IMR-90 (cell line): Measurements from ENCODE around the gene OSBPL2. TPM values are rescaled to one million over a fixed set of nuclear protein-coding genes. Genes with fewer than 3 reads are reported as not detected.

ENCODE experiments used
- ATAC-seq: fragments of 200-7000 bp; cut with Tn5 transposase; 2 replicates; pipeline ENCODE4 v1.9.1; 2020; ENCODE audit warnings: low read depth, mild to moderate bottlenecking, moderate library complexity
- BruUV-seq: library from RNA; stranded (reverse); fragments of 400-500 nt; replicated peaks from 2 replicates; lab custom pipeline; 2021; lab: Mats Ljungman, UMichigan
- CTCF ChIA-PET: fragments of 300-600 bp; formaldehyde crosslinking; extraction: SDS; loops from one replicate; lab custom pipeline; 2021; ENCODE audit warnings: antibody characterized with exemption; lab: Yijun Ruan, JAX
- POLR2A ChIA-PET: fragments of 300-600 bp; sonication (Branson Sonifier 250); formaldehyde crosslinking; loops from one replicate; lab custom pipeline; 2022; ENCODE audit warnings: antibody characterized with exemption; ENCODE audit not compliant: unreplicated experiment; lab: Charles Lee
- DNase-seq: peaks from one replicate; pipeline ENCODE4 v3.0.0; 2013
- H2AFZ ChIP-seq: replicated peaks from 2 replicates; pipeline ENCODE3; 2013; ENCODE audit warnings: low read length, mild to moderate bottlenecking; ENCODE audit not compliant: poor library complexity
- H2AK5ac ChIP-seq: 2 replicates; pipeline ENCODE4 v1.6.1; 2013; ENCODE audit warnings: low read depth, low read length, inconsistent platforms
- H2AK9ac ChIP-seq: replicated peaks from 2 replicates; pipeline ENCODE3; 2013; ENCODE audit warnings: mild to moderate bottlenecking, low read depth, low read length, moderate library complexity; ENCODE audit not compliant: poor library complexity
- H2BK120ac ChIP-seq: 2 replicates; pipeline ENCODE4 v1.6.1; 2013; ENCODE audit warnings: low read depth, low read length, inconsistent platforms
- H2BK15ac ChIP-seq: 3 replicates; pipeline ENCODE4 v1.6.1; 2013; ENCODE audit warnings: low read depth, low read length, inconsistent platforms
- H2BK20ac ChIP-seq: 2 replicates; pipeline ENCODE4 v1.6.1; 2013; ENCODE audit warnings: low read depth, mild to moderate bottlenecking, inconsistent platforms, low read length, moderate library complexity
- H2BK5ac ChIP-seq: 2 replicates; pipeline ENCODE4 v1.6.1; 2013; ENCODE audit warnings: mild to moderate bottlenecking, low read depth, low read length, inconsistent platforms; ENCODE audit not compliant: poor library complexity, severe bottlenecking
- H3K14ac ChIP-seq: replicated peaks from 2 replicates; pipeline ENCODE4 v1.6.1; 2013; ENCODE audit warnings: low read depth, low read length, inconsistent platforms
- H3K18ac ChIP-seq: 2 replicates; pipeline ENCODE4 v1.6.1; 2013; ENCODE audit warnings: low read depth, low read length, control low read depth
- H3K23ac ChIP-seq: 2 replicates; pipeline ENCODE4 v1.6.1; 2013; ENCODE audit warnings: low read depth, low read length, inconsistent platforms
- H3K27ac ChIP-seq: 2 replicates; pipeline ENCODE4 v1.5.1; 2013; ENCODE audit warnings: mild to moderate bottlenecking, control low read depth, low read length; ENCODE audit not compliant: insufficient read depth
- H3K27me3 ChIP-seq: 2 replicates; pipeline ENCODE4 v1.6.1; 2013; ENCODE audit warnings: low read length; ENCODE audit not compliant: control insufficient read depth, insufficient read depth
- H3K36me3 ChIP-seq: 2 replicates; pipeline ENCODE4 v1.6.1; 2013; ENCODE audit warnings: low read length, mixed read lengths; ENCODE audit not compliant: control insufficient read depth, insufficient read depth
- H3K4ac ChIP-seq: 2 replicates; pipeline ENCODE4 v1.6.1; 2013; ENCODE audit warnings: low read depth, low read length, inconsistent platforms
- H3K4me1 ChIP-seq: 2 replicates; pipeline ENCODE4 v1.6.1; 2013; ENCODE audit warnings: low read length, mixed read lengths; ENCODE audit not compliant: control insufficient read depth, insufficient read depth
- H3K4me2 ChIP-seq: 2 replicates; pipeline ENCODE4 v1.6.1; 2013; ENCODE audit warnings: low read depth, mild to moderate bottlenecking, control low read depth, low read length, moderate library complexity
- H3K4me3 ChIP-seq: 2 replicates; pipeline ENCODE4 v1.5.1; 2013; ENCODE audit warnings: low read depth, mild to moderate bottlenecking, control low read depth, low read length, moderate library complexity; ENCODE audit not compliant: insufficient read depth
- H3K56ac ChIP-seq: 2 replicates; pipeline ENCODE4 v1.6.1; 2013; ENCODE audit warnings: low read length, inconsistent platforms; ENCODE audit not compliant: insufficient read depth; ENCODE audit errors: extremely low read depth
- H3K79me1 ChIP-seq, 2 experiments: 2 replicates each; pipeline ENCODE4 v1.6.1; 2013; ENCODE audit warnings: low read length in 2 of 2, inconsistent platforms in 1 of 2, low read depth in 1 of 2
- H3K9ac ChIP-seq: 2 replicates; pipeline ENCODE4 v1.6.1; 2013; ENCODE audit warnings: low read depth, low read length, control low read depth
- H3K9me1 ChIP-seq: 2 replicates; pipeline ENCODE4 v1.6.1; 2013; ENCODE audit warnings: low read length, inconsistent platforms; ENCODE audit not compliant: insufficient read depth
- H3K9me3 ChIP-seq: 2 replicates; pipeline ENCODE4 v1.6.1; 2013; ENCODE audit warnings: low read length; ENCODE audit not compliant: control insufficient read depth, insufficient read depth
- H4K20me1 ChIP-seq: 2 replicates; pipeline ENCODE4 v1.6.1; 2013; ENCODE audit warnings: low read length, inconsistent platforms; ENCODE audit not compliant: insufficient read depth
- H4K5ac ChIP-seq: 2 replicates; pipeline ENCODE4 v1.6.1; 2013; ENCODE audit warnings: mild to moderate bottlenecking, low read depth, low read length, control low read depth
- H4K8ac ChIP-seq, 2 experiments: 2 replicates each; pipeline ENCODE4 v1.6.1; 2013; ENCODE audit warnings: low read depth in 2 of 2, low read length in 2 of 2, control low read depth in 1 of 2, inconsistent platforms in 1 of 2
- H4K91ac ChIP-seq: 2 replicates; pipeline ENCODE4 v1.6.1; 2013; ENCODE audit warnings: low read depth, low read length, inconsistent platforms; ENCODE audit not compliant: insufficient read depth
- BHLHE40 ChIP-seq: fragments of 150-350 bp; IDR thresholded peaks from 2 replicates; pipeline ENCODE4 v1.6.1; 2016; ENCODE audit warnings: mild to moderate bottlenecking, low read depth, low read length
- FOS ChIP-seq: fragments of 150-350 bp; IDR thresholded peaks from 2 replicates; pipeline ENCODE4 v1.6.1; 2016; ENCODE audit warnings: low read depth, low read length
- MAZ ChIP-seq: IDR thresholded peaks from 2 replicates; pipeline ENCODE4 v1.6.1; 2012; ENCODE audit warnings: low read depth, mild to moderate bottlenecking, low read length, improper control_type of control experiment, moderate library complexity, borderline replicate concordance
- NFE2L2 ChIP-seq: fragments of 150-350 bp; IDR thresholded peaks from 2 replicates; pipeline ENCODE4 v1.6.1; 2016; ENCODE audit warnings: low read depth, mild to moderate bottlenecking, low read length
- POLR2A ChIP-seq: IDR thresholded peaks from 2 replicates; pipeline ENCODE4 v1.6.1; 2012; ENCODE audit warnings: mild to moderate bottlenecking, low read depth, low read length
- RCOR1 ChIP-seq: IDR thresholded peaks from 2 replicates; pipeline ENCODE4 v1.6.1; 2012; ENCODE audit warnings: mild to moderate bottlenecking, low read length, improper control_type of control experiment; ENCODE audit not compliant: insufficient replicate concordance
- SMC3 ChIP-seq: fragments of 150-350 bp; IDR thresholded peaks from 2 replicates; pipeline ENCODE4 v1.6.1; 2016; ENCODE audit warnings: low read depth, mild to moderate bottlenecking, antibody characterized with exemption, low read length, moderate library complexity
- USF2 ChIP-seq: fragments of 150-350 bp; IDR thresholded peaks from 2 replicates; pipeline ENCODE4 v1.6.1; 2017; ENCODE audit warnings: mild to moderate bottlenecking, antibody characterized with exemption, low read length, low read depth
- WGBS, 2 experiments: methylation state at CpG; one replicate each; pipeline versions ENCODE4 v1.1.5 to v1.1.7; 2013; ENCODE audit warnings: missing lambda C conversion rate in 2 of 2; ENCODE audit not compliant: insufficient read length in 1 of 2; ENCODE audit errors: extremely low coverage in 2 of 2; 5-methylcytosine and 5-hydroxymethylcytosine counted together
- dilution Hi-C: fragments of 300-500 bp; cut with HindIII; formaldehyde crosslinking; loops from one replicate; pipeline ENCODE4 v1.14.3; 2018; ENCODE audit warnings: low sequenced_read_pairs; ENCODE audit not compliant: unreplicated experiment
- in situ Hi-C: fragments of 300-500 bp; cut with MboI; formaldehyde crosslinking; loops from 3 replicates; pipeline ENCODE4 v1.14.3; 2019; ENCODE audit warnings: low sequenced_read_pairs, inconsistent platforms, mixed read lengths
- intact Hi-C: fragments of 100-400 bp; cut with micrococcal nuclease; formaldehyde crosslinking; loops from 2 replicates; pipeline ENCODE4 v1.10.0; 2022
- polyA plus RNA-seq, 3 experiments: library from polyadenylated mRNA; depleted of rRNA; stranded (reverse); fragments of >200 nt; gene quantifications; 2 replicates each; pipeline ENCODE4 v1.2.3, GENCODE V29; 2012; ENCODE audit warnings: low replicate concordance in 1 of 3
- total RNA-seq: library from RNA; depleted of rRNA; stranded (reverse); fragments of >200 nt; gene quantifications from 2 replicates; pipeline ENCODE4 v1.2.3, GENCODE V29; 2012

Gene OSBPL2
- total and polyA plus RNA-seq, 2 of the 4 experiments (the other 2 are of a cell fraction) = 19.3 to 27.6 TPM

GRCh38 chr20:62289131-62289530, 50.8 kb downstream of the OSBPL2 start:
- intact Hi-C loops = no loop called here
- CTCF ChIA-PET = no interaction called here
- no peak overlapping the region for H2AFZ ChIP-seq

More at GRCh38 chr20:62289131-62289530, 50.8 kb downstream of the OSBPL2 start:
- in situ Hi-C loops = loop anchor here (25.0 kb wide), 1 partner anchor 323 kb away; no protein-coding TSS in a partner anchor
- Histone ChIP-seq H4K91ac (no peak overlapping the region), H2AK9ac (no peak overlapping the region), H4K20me1 (no peaks in the 10 kb centered on the region; the same call in none of the 2 replicates), H2BK5ac (no peak overlapping the region), H2BK15ac (no peak overlapping the region), H3K4me1 (no peaks in the 10 kb centered on the region), H3K56ac (no peak overlapping the region), H4K5ac (no peak overlapping the region), H3K14ac (no peak overlapping the region), H3K9ac (no peak overlapping the region), H3K9me3 (no peaks in the 10 kb centered on the region), H3K4ac (no peak overlapping the region), H3K9me1 (no peaks in the 10 kb centered on the region; the same call in 1 of the 2 replicates), H3K23ac (no peak overlapping the region), H3K4me3 (no peak overlapping the region), H4K8ac (no peak overlapping the region), H3K79me1 (no peaks in the 10 kb centered on the region; a peak in 1 of 4 replicates), H3K18ac (no peak overlapping the region), H2BK120ac (no peak overlapping the region), H2AK5ac (no peak overlapping the region), H3K36me3 (peaks cover 50% of the 10 kb centered on the region), H3K4me2 (no peak overlapping the region), H3K27me3 (no peaks in the 10 kb centered on the region), H2BK20ac (no peak overlapping the region), H3K27ac (no peak overlapping the region)
- ATAC-seq (no peak), DNase-seq (no peak)
- POLR2A ChIA-PET = no interaction called here
- TF ChIP-seq RCOR1 (no peak), BHLHE40 (no peak), NFE2L2 (no peak), USF2 (no peak), POLR2A (no peak), MAZ (no peak), SMC3 (no peak), FOS (no peak)
- 100% methylated on average over 4 of the region's 14 CpGs; no CpG with 5 or more reads in 1 of the 2 experiments for whole genome bisulfite sequencing, 2 experiments
- BruUV-seq = no TSS peak
- dilution Hi-C loops = loop anchor here (25.0 kb wide), 1 partner anchor 98 kb away; the partner anchor contains the start of gene RPS21
